Measurements from ENCODE around the gene NES.

NES gene

DNA sequence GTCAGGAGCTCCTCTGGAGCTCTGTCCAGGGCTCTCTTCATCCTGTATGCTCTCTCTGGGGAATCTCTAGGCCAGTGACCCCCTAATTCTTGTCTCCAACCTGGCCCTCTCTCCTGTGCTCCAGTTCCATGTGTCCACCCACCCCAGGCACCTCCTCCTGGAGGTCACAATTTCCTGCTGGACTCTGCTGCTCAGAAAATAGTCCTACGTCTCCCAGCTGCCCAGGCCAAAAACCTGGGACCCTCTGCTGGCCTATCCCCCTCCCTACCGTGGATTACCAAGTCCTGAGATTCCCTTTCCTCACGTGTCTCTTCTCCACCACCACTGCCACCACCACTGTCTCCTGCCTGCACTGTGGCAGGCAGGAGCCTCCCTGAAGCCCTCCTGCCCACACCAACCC, 11.7 kb downstream of the NES start:
- in situ Hi-C loops (cut with MboI; ENCODE audit: low sequenced_read_pairs), result no loop called here

DNA sequence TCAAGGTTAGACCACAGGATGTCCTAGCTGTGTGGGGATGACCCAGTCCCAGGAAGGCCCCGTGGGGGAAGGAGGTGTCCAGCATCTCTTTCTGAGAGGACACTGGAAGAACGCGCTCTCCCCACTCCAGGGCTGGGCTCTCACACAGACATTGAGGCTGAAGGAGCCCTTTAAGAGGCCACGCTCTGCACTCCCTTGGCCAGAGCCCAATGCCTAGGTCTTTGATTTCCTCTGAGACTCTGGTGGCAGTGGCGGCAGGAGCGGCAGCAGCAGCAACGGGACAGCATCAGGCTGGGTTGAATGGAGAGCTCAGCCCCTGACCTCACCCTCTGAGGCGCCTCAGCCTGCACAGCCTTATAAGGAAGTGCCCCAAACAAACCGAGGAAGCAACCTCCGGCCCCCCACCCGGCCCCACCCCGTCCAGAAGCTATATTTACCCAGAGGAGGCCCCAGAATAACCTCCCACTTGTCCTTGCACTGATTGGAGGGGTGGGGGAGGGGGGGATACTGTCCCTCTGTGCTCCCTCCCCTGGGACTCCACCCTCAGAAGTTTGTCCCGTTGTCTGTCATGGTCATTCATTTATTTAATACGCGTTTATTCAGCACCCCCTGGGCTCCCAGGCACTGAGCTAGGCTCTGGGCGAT, 12.3 kb downstream of the NES start:
- in situ Hi-C loops (cut with MboI; ENCODE audit: low sequenced_read_pairs), result no loop called here

GRCh38 chr1:156664046-156664766, 13.0 kb downstream of the NES start:
- in situ Hi-C loops (cut with MboI; ENCODE audit: low sequenced_read_pairs), result no loop called here

GRCh38 chr1:156663178-156663577, 14.0 kb downstream of the NES start:
- in situ Hi-C loops (cut with MboI; ENCODE audit: low sequenced_read_pairs), result no loop called here

- in situ Hi-C loops (cut with MboI; ENCODE audit: low sequenced_read_pairs), result no loop called here
Measured at GRCh38 chr1:156662800-156663055, 14.5 kb downstream of the NES start.

DNA sequence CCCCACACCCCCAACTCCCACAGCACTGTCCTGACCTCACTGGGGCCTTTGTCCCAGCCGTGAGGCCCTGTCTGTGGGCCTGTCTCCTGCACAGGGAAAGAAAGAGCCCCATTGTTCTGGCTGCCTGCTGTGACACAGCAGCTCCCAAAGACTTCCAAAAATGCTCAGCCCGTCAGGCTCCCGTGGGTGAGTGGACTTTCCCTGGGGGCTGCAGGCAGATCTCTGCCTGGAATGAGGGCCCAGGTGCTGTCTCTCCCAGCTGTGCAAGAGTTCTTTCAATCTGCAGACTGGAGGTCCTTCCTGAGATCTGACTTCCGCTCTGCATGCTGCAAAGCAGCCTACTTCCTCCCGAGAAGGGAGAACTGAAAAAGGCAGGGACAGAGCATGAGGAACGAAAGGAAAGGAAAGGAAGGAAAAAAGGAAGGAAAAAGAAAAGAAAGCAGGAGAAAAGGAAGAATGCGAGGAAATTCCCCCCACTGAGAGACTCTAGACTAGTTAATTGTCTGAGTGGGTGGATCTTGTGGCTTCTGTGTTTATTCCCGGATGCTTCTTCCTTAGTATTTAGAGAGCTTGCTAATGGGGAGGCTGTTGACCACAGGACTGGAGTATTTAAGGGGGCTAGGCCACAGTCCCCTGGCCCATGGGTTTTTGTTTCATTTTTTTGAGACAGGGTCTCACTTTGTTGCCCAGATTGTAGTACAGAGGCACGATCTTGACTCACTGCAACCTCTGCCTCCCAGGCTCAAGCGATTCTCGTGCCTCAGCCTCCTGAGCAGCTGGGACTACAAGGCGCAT, 15.0 kb downstream of the NES start:
- in situ Hi-C loops (cut with MboI; ENCODE audit: low sequenced_read_pairs), result no loop called here

- in situ Hi-C loops (cut with MboI; ENCODE audit: low sequenced_read_pairs), result no loop called here
Measured at GRCh38 chr1:156660752-156661112, 16.5 kb downstream of the NES start.

DNA sequence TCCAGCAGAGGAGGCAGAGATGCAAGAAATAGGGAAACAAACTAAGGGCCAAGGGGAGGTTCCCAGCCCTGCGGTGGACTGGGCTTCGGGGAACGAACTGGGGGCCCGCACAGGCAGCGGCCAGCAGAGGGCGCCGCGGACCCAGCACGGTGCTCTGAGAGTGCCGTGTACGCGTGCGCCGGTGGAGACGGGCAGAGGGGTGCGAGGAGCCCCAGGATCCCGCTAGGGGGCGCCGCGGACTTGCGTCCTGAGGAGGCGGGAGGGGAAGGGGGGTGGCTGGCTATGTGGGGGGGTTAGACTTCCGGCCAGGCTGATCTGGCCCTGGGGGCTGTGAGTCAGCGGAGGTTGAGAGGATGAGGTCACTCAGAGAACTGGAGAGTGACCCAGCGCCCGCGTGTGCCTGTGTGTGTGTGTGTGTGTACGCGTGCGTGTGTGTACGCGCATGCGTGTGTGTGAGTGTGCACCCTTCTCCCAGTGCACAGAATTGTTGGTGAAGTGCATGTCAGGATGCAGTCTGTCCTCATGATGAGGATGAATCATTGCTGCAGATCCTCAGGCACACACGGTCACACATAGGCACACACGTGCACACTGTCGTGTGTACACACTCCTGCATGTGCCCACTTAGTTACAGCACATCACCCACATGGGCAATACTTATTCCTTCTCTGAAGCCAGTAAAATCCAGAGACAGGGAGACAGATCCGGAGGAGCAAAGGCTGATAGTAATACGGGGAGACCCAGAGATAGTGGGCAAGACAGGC, 17.0 kb downstream of the NES start:
- in situ Hi-C loops (cut with MboI; ENCODE audit: low sequenced_read_pairs), result no loop called here

- in situ Hi-C loops (cut with MboI; ENCODE audit: low sequenced_read_pairs), result no loop called here
Measured at GRCh38 chr1:156659661-156659987, 17.6 kb downstream of the NES start.

GRCh38 chr1:156658945-156659574, 18.1 kb downstream of the NES start:
- in situ Hi-C loops (cut with MboI; ENCODE audit: low sequenced_read_pairs), result no loop called here

DNA sequence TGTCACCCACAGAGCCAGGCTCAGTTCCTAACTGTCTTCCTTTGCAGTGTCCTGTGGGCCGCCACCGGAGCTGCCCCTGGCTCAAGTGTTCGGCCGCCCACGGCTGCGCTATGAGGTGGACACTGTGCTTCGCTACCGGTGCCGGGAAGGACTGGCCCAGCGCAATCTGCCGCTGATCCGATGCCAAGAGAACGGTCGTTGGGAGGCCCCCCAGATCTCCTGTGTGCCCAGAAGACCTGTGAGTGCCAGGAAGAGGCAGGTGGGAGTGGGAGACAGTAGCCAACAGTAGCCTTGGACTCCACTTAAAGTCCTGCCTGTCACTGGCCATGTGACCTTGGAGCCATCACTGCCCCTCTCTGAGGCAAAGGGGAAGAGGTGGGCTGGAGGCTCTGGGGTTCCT, 18.7 kb downstream of the NES start:
- in situ Hi-C loops (cut with MboI; ENCODE audit: low sequenced_read_pairs), result no loop called here

DNA sequence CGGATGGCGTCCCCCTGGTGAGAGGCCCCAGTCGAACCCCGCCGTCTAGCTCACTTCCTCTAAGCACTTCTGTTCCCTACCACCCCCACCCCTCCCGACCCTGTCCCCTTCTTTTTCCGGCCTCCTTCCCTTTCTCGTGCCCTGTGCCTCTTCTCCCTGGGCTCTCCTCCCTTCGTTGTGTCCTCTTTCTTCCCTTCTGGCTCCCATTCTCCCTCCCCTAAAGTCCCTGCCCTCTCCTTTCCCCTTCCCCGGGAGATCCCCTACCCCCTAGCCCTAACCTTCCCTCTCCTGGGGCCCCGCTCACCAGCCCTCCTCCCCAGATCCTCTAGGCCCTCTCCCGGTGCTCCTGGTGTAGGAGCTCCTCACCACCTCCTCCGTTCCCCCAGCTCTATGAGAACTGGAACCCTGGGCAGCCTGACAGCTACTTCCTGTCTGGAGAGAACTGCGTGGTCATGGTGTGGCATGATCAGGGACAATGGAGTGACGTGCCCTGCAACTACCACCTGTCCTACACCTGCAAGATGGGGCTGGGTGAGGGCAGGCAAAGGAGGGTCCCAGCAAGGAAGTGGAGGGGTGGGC, 19.4 kb downstream of the NES start:
- in situ Hi-C loops (cut with MboI; ENCODE audit: low sequenced_read_pairs), result no loop called here

DNA sequence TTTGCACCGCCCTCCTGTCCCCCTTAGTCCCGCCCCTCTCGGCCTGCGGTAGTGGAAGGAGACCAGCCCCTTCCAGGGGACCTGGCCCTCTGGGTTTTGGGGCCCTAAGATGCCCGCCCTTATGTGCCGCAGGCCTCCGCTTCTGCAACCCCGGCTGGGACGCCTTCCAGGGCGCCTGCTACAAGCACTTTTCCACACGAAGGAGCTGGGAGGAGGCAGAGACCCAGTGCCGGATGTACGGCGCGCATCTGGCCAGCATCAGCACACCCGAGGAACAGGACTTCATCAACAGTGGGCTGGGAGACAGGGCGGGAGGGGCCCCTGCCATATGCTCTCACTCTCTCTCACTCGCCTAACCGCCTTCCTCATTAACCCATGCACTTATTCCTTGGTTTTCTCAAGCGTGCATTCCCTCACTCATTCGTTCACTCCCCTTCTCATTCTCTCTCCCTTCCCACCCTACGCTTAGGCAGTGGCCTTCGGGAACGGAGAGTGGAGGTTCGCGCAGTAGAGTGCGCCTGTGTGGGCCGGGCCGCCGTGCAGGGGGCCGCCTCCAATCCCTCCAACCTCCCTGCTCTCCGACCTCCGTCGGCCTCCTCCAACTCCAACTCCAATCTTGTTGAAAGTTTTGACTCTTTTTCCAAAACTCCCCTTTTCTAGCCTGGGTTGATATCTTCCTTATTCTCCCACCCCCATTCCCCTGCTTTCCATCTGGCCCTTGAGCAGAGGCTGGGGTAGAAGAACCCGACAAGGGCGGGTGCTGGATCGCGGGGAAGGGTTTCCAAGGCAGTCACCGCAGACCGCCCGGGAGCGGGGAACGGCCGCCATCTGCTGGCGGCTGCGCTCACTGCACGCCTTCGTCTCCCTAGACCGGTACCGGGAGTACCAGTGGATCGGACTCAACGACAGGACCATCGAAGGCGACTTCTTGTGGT, 20.1 kb downstream of the NES start:
- in situ Hi-C loops (cut with MboI; ENCODE audit: low sequenced_read_pairs), result no loop called here

DNA sequence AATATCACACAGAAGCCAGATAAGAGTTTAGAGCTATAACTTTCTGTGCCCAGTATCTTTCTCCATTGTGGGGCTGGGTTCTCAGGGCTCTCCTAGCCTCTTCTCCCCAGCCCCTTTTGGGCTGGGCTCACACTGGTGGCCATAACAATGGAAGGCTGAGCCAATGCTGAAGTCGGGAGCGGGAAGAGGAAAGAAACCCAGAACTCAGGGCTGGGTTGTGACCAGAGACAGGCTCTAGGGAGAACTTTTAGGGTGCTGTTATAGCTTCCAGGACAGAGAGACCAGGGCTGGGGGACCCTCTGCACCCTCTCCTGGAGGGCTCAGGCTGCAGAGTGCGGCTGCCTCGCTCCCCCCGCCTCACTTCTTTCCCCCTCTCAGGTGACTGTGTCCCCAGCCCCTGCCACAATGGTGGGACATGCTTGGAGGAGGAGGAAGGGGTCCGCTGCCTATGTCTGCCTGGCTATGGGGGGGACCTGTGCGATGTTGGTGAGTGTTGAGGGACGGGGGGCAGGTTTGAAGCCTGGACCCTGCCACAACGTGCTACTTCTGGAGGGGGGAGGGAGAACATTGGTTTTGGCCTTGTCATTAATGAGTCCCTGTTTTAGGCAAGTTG, 21.2 kb downstream of the NES start:
- in situ Hi-C loops (cut with MboI; ENCODE audit: low sequenced_read_pairs), result no loop called here

- in situ Hi-C loops (cut with MboI; ENCODE audit: low sequenced_read_pairs), result no loop called here
Measured at GRCh38 chr1:156655151-156655903, 21.9 kb downstream of the NES start.

- in situ Hi-C loops (cut with MboI; ENCODE audit: low sequenced_read_pairs), result no loop called here
Measured at GRCh38 chr1:156654700-156655099, 22.5 kb downstream of the NES start.

GRCh38 chr1:156652992-156653355, 24.2 kb downstream of the NES start:
- in situ Hi-C loops (cut with MboI; ENCODE audit: low sequenced_read_pairs), result no loop called here

DNA sequence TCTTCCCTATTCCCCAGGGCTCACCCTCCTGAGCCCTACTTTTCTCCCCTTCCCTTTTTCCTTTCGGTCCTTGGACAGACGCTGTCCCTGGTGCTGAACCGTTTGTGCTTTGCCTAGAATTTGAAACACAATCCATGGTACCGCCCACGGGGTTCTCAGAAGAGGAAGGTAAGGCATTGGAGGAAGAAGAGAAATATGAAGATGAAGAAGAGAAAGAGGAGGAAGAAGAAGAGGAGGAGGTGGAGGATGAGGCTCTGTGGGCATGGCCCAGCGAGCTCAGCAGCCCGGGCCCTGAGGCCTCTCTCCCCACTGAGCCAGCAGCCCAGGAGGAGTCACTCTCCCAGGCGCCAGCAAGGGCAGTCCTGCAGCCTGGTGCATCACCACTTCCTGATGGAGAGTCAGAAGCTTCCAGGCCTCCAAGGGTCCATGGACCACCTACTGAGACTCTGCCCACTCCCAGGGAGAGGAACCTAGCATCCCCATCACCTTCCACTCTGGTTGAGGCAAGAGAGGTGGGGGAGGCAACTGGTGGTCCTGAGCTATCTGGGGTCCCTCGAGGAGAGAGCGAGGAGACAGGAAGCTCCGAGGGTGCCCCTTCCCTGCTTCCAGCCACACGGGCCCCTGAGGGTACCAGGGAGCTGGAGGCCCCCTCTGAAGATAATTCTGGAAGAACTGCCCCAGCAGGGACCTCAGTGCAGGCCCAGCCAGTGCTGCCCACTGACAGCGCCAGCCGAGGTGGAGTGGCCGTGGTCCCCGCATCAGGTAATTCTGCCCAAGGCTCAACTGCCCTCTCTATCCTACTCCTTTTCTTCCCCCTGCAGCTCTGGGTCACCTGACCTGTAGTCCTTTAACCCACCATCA, 24.8 kb downstream of the NES start:
- in situ Hi-C loops (cut with MboI; ENCODE audit: low sequenced_read_pairs), result no loop called here
